T follicular helper cell (primary cell): ENCODE measurements around the gene DGCR2.
"Not testable (repeated sequence)": the region's sequence is repeated elsewhere in the genome, so short reads cannot be mapped to it uniquely, and the experiment has no call there.

ENCODE experiments used
- DNase-seq: peaks from one replicate; pipeline ENCODE4 v3.0.0-alpha.2; 2020; ENCODE audit warnings: low read depth

DGCR2 gene

GRCh38 chr22:19109198-19110063 lies 12.8 kb downstream of the DGCR2 start:
- peak; percentile 44 for DNase-seq

- DNase-seq = no peak
These were observed 13.4 kb downstream of the DGCR2 start for GRCh38 chr22:19108807-19109197.

GRCh38 chr22:19107730-19108074 lies 14.5 kb downstream of the DGCR2 start:
- DNase-seq = no peak

GRCh38 chr22:19106886-19107729 lies 15.1 kb downstream of the DGCR2 start:
- DNase-seq = no peak

GRCh38 chr22:19105867-19106802 lies 16.1 kb downstream of the DGCR2 start:
- peak; percentile 51 for DNase-seq

GRCh38 chr22:19105456-19105855 lies 16.8 kb downstream of the DGCR2 start:
- DNase-seq = no peak

GRCh38 chr22:19103880-19104821 lies 18.1 kb downstream of the DGCR2 start:
- no peak for DNase-seq

- DNase-seq = no peak
These were observed 24.1 kb downstream of the DGCR2 start for GRCh38 chr22:19098157-19098556.

GRCh38 chr22:19097518-19097917 lies 24.7 kb downstream of the DGCR2 start:
- DNase-seq = no peak

GRCh38 chr22:19096555-19096954 lies 25.7 kb downstream of the DGCR2 start:
- no peak for DNase-seq

- DNase-seq = no peak
These were observed 27.7 kb downstream of the DGCR2 start for GRCh38 chr22:19094393-19094997.

GRCh38 chr22:19092725-19093124 lies 29.5 kb downstream of the DGCR2 start:
- DNase-seq = no peak

GRCh38 chr22:19090586-19091127 lies 31.6 kb downstream of the DGCR2 start:
- no peak for DNase-seq

- DNase-seq = no peak
These were observed 32.0 kb downstream of the DGCR2 start for GRCh38 chr22:19090183-19090582.

GRCh38 chr22:19088866-19089595 lies 33.2 kb downstream of the DGCR2 start:
- no peak for DNase-seq

- DNase-seq = no peak
These were observed 35.3 kb downstream of the DGCR2 start for GRCh38 chr22:19086896-19087295.

- no peak for DNase-seq
These were observed 35.8 kb downstream of the DGCR2 start for GRCh38 chr22:19086417-19086816.

- no peak for DNase-seq
These were observed 36.9 kb downstream of the DGCR2 start for GRCh38 chr22:19085233-19085718.

GRCh38 chr22:19084586-19084985 lies 37.6 kb downstream of the DGCR2 start:
- not testable (repeated sequence) for DNase-seq
